HK-2 (cell line): Measurements from ENCODE around the gene LAMC2.
"Not testable (repeated sequence)": the region's sequence is repeated elsewhere in the genome, so short reads cannot be mapped to it uniquely, and the experiment has no call there.

Experiments
- DNase-seq: peaks from one replicate; pipeline ENCODE4 v3.0.0-alpha.2; 2018; ENCODE audit not compliant: unreplicated experiment

The LAMC2 gene

DNA sequence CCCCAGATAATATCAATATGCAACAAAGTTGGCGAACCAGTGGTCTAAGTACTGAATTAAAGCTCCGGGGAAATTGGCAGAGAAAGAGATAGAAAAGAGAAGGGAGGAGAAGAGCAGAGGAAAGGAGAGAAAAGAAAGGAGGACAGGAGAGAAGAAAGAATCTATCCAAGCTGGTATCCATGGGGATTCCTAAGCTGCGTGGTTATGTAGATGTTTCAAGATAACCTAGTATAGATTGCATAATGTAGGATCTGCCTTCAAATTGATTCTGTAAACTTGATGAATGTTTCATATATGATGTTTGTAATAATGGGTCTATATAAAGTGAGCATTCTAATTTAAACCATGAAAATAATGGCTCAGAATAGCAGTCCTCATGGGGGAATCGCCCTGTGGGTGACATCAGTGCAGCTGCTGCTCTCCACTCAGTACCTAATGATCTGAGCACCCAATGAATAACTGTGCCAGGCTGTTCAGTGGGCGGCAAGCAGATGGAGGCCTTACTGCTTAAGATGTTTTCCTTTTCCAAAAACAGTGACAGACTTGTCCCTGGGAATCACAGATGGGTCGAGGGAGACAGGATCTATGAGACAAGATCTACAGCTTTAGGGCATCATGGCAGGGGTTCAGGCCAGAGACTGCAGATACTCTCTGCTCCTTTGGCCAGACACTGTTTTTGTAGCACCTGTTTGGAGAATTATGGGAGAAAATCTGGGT, 78.0 kb downstream of the LAMC2 start:
- no peak for DNase-seq

DNA sequence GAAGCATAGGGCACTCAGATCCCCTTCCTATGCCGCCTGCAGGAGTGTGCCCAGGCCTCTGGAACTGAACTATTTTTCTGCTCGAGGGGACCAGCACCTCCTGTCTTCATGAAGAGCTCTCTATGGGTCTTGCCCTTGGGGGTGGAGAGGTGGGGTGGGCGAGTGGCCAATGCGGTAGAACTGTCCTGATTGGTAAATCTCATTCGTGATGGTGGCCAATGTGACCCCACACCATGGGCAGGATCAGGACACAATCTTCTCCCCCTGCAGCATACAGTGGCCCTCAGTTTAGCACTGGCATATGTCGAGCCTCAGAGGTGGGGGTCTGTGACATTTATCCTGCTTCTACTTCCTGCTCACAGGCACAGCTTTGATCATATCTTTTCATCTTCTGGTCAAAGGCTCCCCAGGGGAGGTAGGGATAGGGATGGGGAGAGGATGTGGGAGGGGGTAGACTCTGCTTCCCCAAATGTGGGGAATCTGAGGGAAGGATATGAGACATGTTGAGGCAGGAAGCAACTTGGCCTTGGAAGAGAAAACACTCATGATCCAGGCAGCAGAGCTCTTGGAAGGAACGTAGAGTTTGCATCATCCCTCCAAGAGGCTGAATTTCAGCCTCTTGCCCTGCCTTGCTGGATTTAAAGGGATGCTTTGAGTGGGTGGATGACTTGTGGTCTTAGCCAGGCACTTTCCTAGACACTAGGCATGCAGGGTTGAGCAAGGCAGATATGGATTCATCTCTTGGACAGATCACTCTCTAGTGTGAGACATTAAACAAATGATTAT, 81.8 kb downstream of the LAMC2 start:
- DNase-seq = no peak

DNA sequence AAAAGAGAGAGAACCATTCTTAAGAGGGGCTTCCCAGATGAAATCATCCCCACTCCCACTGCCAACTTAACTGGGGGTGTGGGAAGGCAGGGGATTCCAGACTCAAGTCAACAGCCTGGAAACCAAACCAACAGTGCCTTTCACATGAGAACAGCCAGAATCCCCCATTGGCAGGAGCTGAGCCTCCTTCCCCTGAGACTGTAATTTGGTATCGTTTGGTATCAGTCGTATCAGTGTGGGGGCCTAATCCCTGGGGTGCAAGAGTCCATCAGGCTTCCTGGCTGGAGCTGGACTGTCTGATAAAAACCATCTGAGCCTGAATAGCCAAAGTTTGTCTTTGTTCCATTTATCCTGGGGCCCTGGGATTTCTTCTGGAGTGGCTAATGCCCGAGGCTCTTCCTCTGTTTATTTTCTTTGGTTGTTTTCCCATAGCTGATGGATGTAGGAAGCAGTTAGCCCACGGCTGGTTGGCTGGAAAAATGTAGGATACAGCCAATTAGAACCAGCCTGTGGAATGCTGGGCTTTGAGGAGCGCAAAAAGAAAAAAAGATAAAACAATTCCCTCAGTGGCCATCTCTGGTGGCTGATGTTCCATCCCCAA, 84.6 kb downstream of the LAMC2 start:
- no peak for DNase-seq

DNA sequence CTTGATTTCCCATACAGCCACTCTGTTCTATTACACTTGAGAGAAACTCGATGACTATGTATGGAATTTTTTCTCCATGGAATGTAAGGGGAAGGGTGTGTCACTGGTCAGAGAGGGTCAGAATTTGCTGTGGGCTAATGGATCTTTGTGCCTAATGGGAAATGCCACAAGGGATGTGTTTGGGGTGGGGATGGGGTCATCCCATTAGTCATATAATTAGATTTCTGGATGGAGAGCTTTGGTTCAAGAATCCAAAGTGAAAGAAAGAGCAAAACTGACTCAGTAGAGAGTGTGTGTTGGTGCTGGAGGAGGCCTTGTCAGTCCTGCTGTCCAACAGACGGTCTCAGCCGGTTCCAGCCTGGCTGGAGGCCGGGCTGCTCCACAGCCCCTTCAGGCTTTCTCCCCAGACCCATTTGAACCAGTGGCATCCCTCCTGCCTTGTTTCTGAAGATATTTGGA, 86.4 kb downstream of the LAMC2 start:
- no peak for DNase-seq

DNA sequence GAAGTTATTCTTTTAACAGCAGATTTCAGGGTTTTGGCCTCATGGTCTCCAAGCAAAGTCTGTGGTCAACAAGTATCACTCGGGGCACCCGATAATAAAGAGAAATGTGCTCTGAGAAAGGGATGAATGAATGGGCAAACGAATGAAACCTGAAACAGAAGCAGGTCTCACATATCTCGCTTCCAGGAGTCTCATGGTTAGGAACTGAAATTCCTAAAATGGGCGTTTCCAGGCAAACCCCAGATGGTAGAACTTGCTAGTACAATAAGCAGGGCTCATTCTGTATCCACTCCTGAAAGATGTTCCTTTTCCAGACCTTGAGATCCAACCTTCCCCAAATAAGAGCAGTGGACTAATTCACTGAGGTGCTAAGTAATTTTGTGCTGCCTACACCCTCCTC, 87.2 kb downstream of the LAMC2 start:
- no peak for DNase-seq

DNA sequence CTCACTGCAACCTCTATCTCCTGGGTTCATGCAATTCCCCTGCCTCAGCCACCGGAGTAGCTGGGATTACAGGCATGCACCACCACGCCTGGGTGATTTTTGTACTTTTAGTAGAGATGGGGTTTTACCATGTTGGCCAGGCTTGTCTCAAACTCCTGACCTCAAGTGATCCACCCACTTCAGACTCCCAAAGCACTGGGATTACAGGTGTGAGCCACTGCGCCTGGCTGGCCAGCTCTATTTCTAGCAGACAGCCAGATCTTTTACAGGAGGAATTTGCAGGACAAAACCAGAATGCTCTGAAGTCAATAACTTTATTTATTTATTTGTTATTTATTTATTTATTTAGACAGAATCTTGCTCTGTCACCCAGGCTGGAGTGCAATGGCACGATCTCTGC, 87.9 kb downstream of the LAMC2 start:
- not testable (repeated sequence) for DNase-seq

DNA sequence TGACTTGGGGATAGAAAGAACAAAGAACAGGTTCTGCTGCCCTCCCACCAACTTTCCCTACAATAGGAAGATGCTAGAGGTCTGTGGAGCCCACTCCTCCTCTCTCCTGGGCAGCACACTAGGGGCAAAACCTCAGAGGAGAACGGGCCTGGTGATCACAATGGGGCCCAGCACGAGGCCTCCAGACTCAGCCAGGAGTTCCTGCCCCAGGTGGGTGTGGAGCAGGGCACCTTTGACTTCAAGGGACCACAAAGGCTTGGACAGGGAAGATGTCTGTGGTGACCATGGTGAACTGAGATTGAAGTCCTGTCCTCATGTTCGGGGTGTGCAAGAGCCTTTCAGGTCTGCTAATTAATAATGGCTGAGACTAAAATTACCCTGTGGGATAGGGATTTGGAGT, 88.8 kb downstream of the LAMC2 start:
- DNase-seq = no peak

DNA sequence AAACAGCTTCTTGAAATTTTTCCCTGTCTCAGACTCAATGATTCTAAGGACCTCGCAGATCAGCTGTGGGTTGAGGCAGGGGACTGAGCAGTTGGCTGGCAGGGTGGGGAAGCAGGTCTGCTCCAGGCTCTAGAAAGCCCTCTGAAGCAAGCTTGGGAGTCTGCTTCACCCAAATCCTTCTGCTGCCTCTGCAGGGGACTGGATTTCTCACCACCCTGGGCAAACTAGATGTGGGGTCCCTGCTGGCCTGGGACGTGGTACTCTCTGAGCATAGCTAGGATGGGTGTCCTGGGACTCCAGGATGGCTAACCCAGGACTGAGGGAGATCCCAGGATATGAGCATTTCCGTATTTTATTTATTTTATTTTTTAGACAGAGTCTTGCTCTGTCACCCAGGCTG, 89.3 kb downstream of the LAMC2 start:
- DNase-seq = no peak

DNA sequence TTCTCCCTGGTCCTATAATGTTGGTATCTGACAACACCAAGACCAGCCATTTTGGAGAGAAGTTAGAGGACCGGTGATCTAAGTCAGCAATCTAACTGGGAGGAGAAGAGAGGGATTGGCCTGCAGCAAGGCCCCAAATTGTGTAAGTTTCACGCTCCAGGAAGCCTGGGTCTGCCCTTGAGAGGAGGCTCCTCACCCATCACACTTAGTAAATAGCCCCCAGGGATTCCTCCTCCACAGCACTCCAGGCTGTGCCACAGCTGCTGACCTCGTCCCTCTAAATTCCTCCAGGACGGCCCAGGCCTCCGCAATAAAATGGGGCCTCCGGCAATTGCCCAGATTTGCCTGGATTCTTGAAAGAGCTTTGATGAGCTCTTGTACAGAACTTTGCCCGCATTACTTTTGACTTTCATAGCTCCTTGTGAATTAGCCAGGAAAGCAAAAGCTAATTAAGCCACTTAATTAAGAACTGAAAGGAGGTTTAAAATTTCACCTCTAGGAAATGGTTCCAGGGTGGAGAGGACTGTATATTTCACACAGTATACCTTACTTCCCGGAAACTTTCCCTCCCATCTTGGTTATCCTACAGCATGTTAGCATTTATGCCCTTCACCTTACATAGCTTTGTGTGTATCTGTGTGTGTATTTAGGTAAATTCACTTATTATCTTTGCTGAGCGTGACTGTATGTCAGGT, 90.5 kb downstream of the LAMC2 start:
- no peak for DNase-seq

DNA sequence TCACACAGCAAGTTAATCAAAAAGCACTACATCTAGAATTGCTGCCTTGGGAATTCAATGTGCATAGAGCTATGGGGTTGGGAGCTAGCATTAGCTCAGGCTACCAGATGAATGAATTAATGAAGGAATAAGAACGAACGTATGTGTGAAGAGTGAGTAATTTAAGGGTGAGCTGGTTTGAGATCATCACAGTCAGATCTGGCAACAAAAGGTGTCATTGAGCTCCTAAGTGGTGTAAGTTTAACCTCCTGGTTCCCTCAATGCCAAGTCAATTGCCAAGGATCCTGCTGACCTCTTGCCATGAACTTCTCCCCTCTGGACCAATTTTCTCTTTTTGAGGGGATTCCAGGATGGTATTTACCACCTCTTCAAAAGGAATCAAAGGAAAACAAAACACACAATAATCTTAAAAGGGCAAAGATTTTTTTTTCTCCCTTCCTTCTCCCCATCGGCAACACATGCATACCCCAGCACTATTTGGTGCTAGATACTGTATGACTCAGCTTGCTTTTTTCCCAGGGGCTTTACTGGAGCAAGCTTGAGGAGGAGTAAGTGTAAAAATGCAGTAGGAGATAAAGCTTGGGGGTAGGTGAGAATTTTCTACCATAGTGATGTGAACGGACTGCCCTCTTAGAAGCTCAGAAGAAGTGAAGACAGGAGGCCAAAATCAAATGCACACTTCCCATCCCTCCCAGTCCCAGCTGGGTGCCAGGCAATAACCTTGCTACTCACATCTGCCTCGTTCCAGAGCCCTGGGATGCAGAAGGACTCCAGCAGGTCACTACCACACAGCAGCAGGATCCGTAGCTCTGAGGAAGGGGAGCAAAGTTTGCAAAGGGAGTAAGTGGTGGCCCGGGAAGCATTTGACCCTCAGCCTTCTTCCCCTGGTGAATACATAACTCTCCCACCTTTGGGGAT, 92.0 kb downstream of the LAMC2 start:
- no peak for DNase-seq

DNA sequence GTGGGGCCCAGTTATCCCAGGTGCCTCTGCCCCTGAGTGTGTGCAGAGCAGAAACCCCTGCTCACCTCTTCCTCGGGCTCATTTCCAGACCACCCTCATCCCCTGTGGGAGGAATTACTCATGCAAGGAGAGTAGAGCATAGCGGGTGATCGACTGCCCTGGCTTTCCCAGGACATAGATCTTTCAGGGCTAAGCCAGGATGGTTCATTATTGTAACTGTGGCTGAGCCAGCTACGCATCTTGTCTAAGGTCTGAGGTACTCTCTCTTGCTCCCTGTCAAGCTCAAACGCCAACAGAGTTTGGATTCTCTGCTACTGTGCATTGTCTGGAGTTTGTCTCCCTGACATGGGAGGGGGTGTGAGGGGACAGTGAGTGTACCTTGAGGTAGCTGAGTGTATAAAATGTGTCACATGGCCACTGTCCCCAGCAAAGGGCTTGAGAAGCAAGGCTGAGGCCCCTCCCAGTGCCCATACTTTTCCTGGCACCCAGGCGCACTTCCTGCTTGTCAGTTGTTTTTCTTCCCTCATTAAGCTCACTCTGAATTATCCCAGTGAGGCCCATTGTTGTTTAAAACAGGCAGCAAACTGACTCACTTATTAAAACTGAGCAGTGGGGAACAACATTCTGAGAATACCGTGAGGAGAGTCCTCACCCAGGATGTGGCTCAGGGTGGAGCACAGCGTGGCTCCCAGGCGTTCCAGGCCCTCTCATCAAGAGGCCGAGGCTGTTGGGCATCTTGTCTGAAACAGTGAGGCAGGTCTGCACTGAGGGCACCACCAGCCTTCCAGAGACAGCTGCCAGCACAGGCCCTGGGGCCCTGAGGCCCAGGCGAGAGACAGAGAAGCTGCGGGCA, 92.9 kb downstream of the LAMC2 start:
- DNase-seq = no peak

DNA sequence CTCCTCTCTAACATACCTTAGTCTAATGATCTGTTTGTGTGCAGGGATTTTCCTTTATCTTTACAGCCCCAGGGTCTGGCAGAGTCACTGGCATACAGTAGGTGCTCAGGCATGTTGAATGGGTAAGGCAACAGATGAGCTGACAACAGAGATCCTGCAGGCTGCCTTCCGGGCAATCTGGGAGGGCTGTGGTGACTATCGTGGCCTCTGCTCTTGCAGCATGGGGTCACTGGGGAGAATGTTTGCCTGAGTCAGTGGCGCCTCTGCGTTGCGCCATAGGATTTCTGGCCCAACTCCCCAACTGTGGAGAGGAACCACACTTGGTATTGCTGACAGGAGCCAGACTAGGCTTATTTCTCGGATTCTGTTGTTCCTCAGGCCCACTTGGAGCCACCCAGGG, 93.8 kb downstream of the LAMC2 start:
- DNase-seq = no peak

DNA sequence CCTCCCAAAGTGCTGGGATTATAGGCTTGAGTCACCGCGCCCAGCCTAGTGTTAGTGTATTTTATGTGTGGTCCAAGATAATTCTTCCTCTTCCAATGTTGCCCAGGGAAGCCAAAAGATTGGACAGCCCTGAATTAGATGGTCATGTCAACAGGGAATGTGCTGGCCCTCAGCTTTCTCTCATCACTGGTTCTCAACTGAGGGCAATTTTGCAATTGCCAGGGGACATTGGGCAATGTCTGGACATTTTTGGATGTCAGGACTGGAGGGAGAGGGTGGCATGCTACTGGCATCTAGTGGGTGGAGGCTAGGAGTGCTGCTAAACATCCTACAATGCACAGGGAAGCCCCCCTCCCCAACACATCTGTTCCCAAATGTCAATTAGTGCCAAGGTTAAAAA, 95.0 kb downstream of the LAMC2 start:
- DNase-seq = no peak

DNA sequence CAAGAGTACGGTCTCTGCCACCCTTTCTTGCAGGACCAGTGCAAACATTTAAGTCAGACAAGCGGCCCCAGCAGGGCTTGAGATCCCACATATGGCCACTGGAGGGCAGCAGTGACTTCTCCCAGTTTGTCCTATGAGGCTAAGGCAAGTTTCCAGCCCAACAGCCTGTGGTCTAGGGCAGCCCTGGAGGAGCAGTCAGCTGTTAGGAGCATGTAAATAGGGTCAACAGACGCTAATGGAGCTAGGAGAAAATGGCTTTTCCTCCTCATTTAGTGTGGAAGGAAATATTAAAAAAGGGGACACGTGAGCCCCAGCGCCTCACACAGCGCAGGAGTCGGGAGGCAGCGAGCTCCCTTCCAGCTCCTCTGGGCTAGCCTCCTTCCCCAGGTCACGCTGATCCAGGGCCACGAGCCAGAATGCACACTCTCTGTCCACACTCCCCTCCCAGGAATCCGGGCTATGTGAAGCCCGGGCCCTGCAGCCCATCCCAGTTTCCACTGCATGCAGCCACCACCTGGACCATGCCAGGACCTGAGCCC, 95.6 kb downstream of the LAMC2 start:
- DNase-seq = peak; percentile 86

DNA sequence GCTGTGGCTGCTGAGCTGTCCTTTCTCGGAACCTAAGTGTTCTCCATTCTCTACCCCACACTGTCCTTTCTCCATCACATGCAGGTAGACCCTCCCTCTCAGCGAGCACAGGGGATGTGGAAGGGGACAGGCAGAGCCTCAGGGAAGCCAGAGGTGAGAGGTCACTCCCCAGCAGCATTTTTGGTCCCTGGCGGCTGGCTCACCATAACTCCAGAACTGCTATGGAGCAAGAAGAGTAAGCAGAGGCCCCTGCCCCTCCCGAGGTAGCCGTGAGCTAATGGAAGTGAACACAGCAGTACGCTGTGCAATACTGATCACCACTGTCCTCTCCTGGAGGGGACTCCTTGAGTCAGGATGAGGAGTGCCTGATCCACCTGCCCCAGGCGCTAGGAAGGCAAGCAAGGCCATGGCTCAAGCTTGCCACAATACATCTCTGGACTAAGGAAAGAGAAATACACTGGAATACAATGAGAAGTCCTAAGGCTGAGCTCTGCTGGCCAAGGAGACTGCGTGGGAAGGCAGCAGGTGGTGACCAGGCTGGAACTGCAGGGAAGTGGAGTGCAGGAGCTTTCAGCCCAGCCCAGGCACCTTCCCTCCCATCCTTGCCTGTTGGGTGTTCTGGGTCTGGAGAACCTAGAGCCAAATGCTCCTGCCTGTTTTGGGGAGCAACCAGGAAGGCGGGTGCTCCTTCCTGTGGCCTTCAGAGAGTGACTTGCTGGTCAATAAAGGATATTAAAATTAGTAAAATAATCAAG, 96.2 kb downstream of the LAMC2 start:
- DNase-seq = no peak

DNA sequence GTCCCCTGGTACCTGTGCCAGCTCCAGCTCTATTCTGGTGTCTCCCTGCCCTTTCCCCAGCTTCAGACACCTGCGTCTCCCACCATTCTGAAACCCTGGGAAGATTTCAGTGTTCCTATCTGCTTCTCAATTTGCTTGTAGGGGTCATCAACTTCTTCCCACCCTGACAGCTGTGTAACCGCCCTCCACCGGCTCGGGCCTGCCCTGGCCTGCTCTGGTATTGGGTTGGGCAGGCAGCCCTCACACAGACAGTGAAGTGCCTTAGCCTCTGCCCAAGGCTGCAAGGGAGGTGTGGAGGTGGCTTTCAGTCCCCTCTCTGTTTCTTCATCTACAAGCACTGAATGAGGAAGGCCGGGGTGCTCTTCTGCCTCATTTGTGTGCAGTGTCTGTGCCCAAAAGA, 97.2 kb downstream of the LAMC2 start:
- no peak for DNase-seq

DNA sequence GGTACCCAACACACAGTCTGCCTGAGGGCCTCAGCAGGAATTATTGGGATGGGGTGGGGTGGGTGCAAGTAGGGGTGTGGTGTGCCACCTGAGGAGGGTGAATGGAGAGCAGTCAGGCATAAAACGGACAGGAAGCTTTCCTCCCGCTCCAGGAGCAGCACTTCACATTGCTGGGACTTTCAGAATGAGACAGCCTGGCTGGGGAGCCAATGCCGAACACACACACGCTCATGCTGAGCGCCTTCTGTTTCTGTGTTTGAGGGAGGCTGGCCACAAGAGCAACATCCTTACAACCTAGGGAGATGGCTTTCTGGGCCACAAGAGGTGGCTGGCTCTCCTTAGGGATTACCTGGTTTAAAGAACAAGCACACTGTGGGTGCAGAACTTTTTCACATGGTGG, 98.0 kb downstream of the LAMC2 start:
- no peak for DNase-seq

DNA sequence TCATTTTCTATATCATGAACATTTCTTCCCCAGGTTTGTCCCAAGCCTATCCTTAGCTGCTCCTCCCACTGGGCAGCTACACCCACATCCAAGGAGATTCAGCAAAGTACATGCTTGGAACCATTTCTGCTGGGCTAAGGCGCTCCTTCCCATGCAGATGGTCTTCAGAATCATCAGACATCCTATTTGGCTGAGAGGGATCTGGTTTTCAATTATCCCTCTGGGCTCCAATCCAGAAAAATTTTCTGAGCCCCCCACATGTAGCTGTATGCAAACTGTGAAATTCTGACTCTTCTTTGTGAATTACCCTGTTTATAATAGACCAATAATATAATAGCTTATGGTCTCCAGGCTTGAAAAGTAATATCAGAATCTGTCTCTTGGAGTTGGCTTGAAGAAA, 99.2 kb downstream of the LAMC2 start:
- no peak for DNase-seq

DNA sequence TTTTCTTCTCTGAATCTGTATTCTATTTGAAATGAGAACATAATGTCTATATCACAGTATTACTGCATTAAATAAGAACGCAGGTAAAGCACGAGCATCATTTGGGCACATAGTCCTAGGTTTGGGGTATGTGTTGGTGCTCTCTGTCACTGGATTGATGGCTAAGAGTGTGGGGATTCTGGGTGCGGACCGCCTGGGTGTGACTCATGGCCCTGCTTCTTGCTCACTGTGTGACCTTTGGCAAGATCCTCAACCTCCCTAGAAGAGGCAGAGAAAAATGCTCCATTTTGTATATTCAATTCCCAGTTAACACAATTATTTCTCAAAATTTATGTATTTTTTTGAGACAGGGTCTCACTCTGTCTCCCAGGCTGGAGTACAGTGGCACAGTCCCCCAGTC, 99.7 kb downstream of the LAMC2 start:
- no peak for DNase-seq
